SK-N-SH (cell line): ENCODE results near the gene AP2A1. TPM values are rescaled to one million over a fixed set of nuclear protein-coding genes. Genes with fewer than 3 reads are reported as not detected.

ENCODE experiments used
- CTCF ChIA-PET: fragments of 300-600, 350-600 bp; formaldehyde crosslinking; extraction: SDS; loops from one replicate; lab custom pipeline; 2021; lab: Yijun Ruan, JAX
- POLR2A ChIA-PET: fragments of 350-600 bp; sonication (Branson Sonifier 250); formaldehyde crosslinking; extraction: SDS; loops from one replicate; lab custom pipeline; 2020; ENCODE audit warnings: antibody characterized with exemption, inconsistent platforms; lab: Yijun Ruan, JAX
- DNase-seq: peaks from one replicate; pipeline ENCODE4 v3.0.0; 2012
- H2AFZ ChIP-seq: fragments of 200-600 bp; sonication (generic); 2 replicates; pipeline ENCODE4 v1.8.1; 2016; ENCODE audit warnings: antibody characterized with exemption, mild to moderate bottlenecking, low read depth
- H3F3A ChIP-seq: fragments of 200-600 bp; sonication (generic); replicated peaks from 2 replicates; pipeline ENCODE3; 2016; ENCODE audit warnings: antibody characterized with exemption, mild to moderate bottlenecking; ENCODE audit not compliant: insufficient read depth
- H3K27ac ChIP-seq, 2 experiments: fragments of 200-500 bp in 1 of 2; fragments of 200-600 bp in 1 of 2; sonication (Bioruptor generic) in 1 of 2; sonication (generic), shearing (Covaris generic) in 1 of 2; 2 replicates each; pipeline versions ENCODE4 v1.5.1 to v1.6.1; 2014 to 2016; ENCODE audit warnings: low read depth in 2 of 2, inconsistent platforms in 1 of 2, low read length in 1 of 2, mild to moderate bottlenecking in 1 of 2, mixed read lengths in 1 of 2
- H3K27me3 ChIP-seq: fragments of 200-600 bp; sonication (generic), shearing (Covaris generic); 2 replicates; pipeline ENCODE4 v1.6.1; 2016; ENCODE audit warnings: mixed run types; ENCODE audit not compliant: insufficient read depth
- H3K36me3 ChIP-seq, 2 experiments: fragments of 200-500 bp in 1 of 2; fragments of 200-600 bp in 1 of 2; sonication (Bioruptor generic) in 1 of 2; sonication (generic) in 1 of 2; replicated peaks in 1 of 2; 2 replicates each; pipeline versions ENCODE3 to v1.5.1; 2014 to 2016; ENCODE audit warnings: low read length in 1 of 2, mild to moderate bottlenecking in 1 of 2; ENCODE audit not compliant: insufficient read depth in 2 of 2, control insufficient read depth in 1 of 2
- H3K4me1 ChIP-seq, 2 experiments: fragments of 200-500 bp in 1 of 2; fragments of 200-600 bp in 1 of 2; sonication (Bioruptor generic) in 1 of 2; sonication (generic), shearing (Covaris generic) in 1 of 2; 2 replicates each; pipeline versions ENCODE4 v1.5.1 to v1.6.1; 2014 to 2016; ENCODE audit warnings: low read depth in 1 of 2, low read length in 1 of 2, mixed run types in 1 of 2; ENCODE audit not compliant: insufficient read depth in 2 of 2, control insufficient read depth in 1 of 2
- H3K4me2 ChIP-seq: fragments of 200-600 bp; sonication (generic), shearing (Covaris generic); 2 replicates; pipeline ENCODE4 v1.6.1; 2017; ENCODE audit warnings: mixed run types
- H3K4me3 ChIP-seq, 2 experiments: fragments of 200-500 bp in 1 of 2; fragments of 200-600 bp in 1 of 2; sonication (Bioruptor generic) in 1 of 2; sonication (generic), shearing (Covaris generic) in 1 of 2; 2 replicates each; pipeline versions ENCODE4 v1.5.1 to v1.8.1; 2014 to 2016; ENCODE audit warnings: low read depth in 2 of 2, inconsistent platforms in 1 of 2, low read length in 1 of 2, mild to moderate bottlenecking in 1 of 2, mixed read lengths in 1 of 2, moderate library complexity in 1 of 2
- H3K79me2 ChIP-seq: fragments of 200-600 bp; sonication (generic); 2 replicates; pipeline ENCODE4 v1.8.1; 2017; ENCODE audit warnings: mild to moderate bottlenecking; ENCODE audit not compliant: insufficient read depth
- H3K9ac ChIP-seq: fragments of 200-600 bp; sonication (generic); 2 replicates; pipeline ENCODE4 v1.6.1; 2017; ENCODE audit warnings: mixed run types
- H3K9me2 ChIP-seq: fragments of 200-600 bp; sonication (generic); 2 replicates; pipeline ENCODE4 v1.6.1; 2017; ENCODE audit warnings: mixed run types
- H3K9me3 ChIP-seq: fragments of 200-600 bp; sonication (generic); 2 replicates; pipeline ENCODE4 v1.6.1; 2017; ENCODE audit warnings: mixed run types, mild to moderate bottlenecking, moderate library complexity
- H4K20me1 ChIP-seq: fragments of 200-600 bp; sonication (generic); 2 replicates; pipeline ENCODE4 v1.6.1; 2017; ENCODE audit warnings: mild to moderate bottlenecking, mixed run types; ENCODE audit not compliant: insufficient read depth
- EP300 ChIP-seq, 2 experiments: IDR thresholded peaks; 2 replicates each; pipeline versions ENCODE4 v1.4.0 to v1.6.1; 2012; ENCODE audit warnings: borderline replicate concordance in 1 of 2, low read depth in 1 of 2, low read length in 1 of 2
- FOXJ3 ChIP-seq: sonication (generic); formaldehyde crosslinking; IDR thresholded peaks from 2 replicates; pipeline ENCODE4 v1.5.1; 2020; ENCODE audit warnings: mild to moderate bottlenecking, missing genetic modification reagents
- FOXM1 ChIP-seq: IDR thresholded peaks from 2 replicates; pipeline ENCODE4 v1.4.0; 2012; ENCODE audit warnings: low read depth, mild to moderate bottlenecking
- GABPA ChIP-seq: IDR thresholded peaks from 2 replicates; pipeline ENCODE4 v1.4.0; 2012; ENCODE audit warnings: low read depth, mild to moderate bottlenecking
- GATA2 ChIP-seq: sonication (generic); formaldehyde crosslinking; IDR thresholded peaks from 2 replicates; pipeline ENCODE4 v1.5.0; 2020; ENCODE audit warnings: mild to moderate bottlenecking, missing genetic modification reagents
- MEF2A ChIP-seq: IDR thresholded peaks from 2 replicates; pipeline ENCODE4 v1.4.0; 2012; ENCODE audit warnings: low read depth, borderline replicate concordance
- RFX5 ChIP-seq: IDR thresholded peaks from 2 replicates; pipeline ENCODE4 v1.6.1; 2012; ENCODE audit warnings: mild to moderate bottlenecking, improper control_type of control experiment, low read length
- SIN3A ChIP-seq: IDR thresholded peaks from 2 replicates; pipeline ENCODE4 v1.6.1; 2012; ENCODE audit warnings: low read depth, mild to moderate bottlenecking, low read length, moderate library complexity, borderline replicate concordance
- SMC3 ChIP-seq: IDR thresholded peaks from 2 replicates; pipeline ENCODE4 v1.6.1; 2012; ENCODE audit warnings: low read depth, low read length, improper control_type of control experiment
- TAF1 ChIP-seq: IDR thresholded peaks from 2 replicates; pipeline ENCODE4 v1.6.1; 2012; ENCODE audit warnings: low read depth, mild to moderate bottlenecking, low read length, moderate library complexity, borderline replicate concordance
- YY1 ChIP-seq: IDR thresholded peaks from 2 replicates; pipeline ENCODE4 v1.4.0; 2012; ENCODE audit warnings: low read depth, mild to moderate bottlenecking
- WGBS: methylation state at CpG from one replicate; pipeline ENCODE4 v1.1.6; 2017; ENCODE audit warnings: low lambda C conversion rate; 5-methylcytosine and 5-hydroxymethylcytosine counted together
- polyA plus RNA-seq, 3 experiments: library from polyadenylated mRNA; depleted of rRNA; stranded (reverse); fragments of >200 nt; gene quantifications; 2 replicates each; pipeline ENCODE4 v1.2.3, GENCODE V29; 2012
- TF ChIP-seq, protein P1 (sequence below): IDR thresholded peaks from 2 replicates; pipeline ENCODE4 v1.6.1; 2012; ENCODE audit warnings: mild to moderate bottlenecking, low read depth, low read length, moderate library complexity
- TF ChIP-seq, protein P2 (sequence below): fragments of 150-350 bp; IDR thresholded peaks from 2 replicates; pipeline ENCODE4 v1.6.1; 2017; ENCODE audit warnings: antibody characterized with exemption, low read length, low read depth, borderline replicate concordance

The AP2A1 gene
- polyA plus RNA-seq, 1 of the 3 experiments (the other 2 are of a cell fraction): 74.8 TPM

DNA sequence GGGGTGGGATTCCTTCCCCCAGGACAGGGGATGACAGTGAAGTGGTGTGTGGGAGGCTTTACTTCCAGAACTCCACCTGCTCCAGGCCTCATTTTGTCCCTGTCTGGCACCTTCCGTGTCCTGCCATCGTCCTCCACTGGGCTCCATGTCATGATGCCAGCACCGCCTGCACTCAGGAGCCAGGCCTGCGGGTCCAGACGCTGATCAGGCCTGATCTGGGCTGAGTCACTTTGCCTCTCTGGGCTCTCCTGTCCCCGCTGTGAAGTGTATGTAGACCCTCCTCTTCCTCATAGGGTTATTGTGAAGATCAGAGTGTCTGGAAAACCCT lies 36.7 kb downstream of the AP2A1 start:
- Histone ChIP-seq H3K9me2 (no peaks in the 10 kb centered on the region), H3K27ac (peak overlapping the region in 1 of 2 experiments; percentile 7; a peak in 1 of 4 replicates), H2AFZ (no peak overlapping the region), H3K9ac (no peak overlapping the region), H3K4me3 (no peak overlapping the region), H3K4me2 (no peak overlapping the region), H3K27me3 (no peaks in the 10 kb centered on the region), H3K4me1 (peaks cover 0 to 17% of the 10 kb centered on the region in 2 experiments; a peak in 1 of 4 replicates), H3K79me2 (no peaks in the 10 kb centered on the region), H3K36me3 (peaks cover 15 to 31% of the 10 kb centered on the region in 2 experiments), H3F3A (peaks cover 16% of the 10 kb centered on the region), H3K9me3 (no peaks in the 10 kb centered on the region), H4K20me1 (peaks cover 3% of the 10 kb centered on the region; the same call in 1 of the 2 replicates)
- ChIA-PET POLR2A (no interaction called here), CTCF (no interaction called here)
- TF ChIP-seq YY1 (no peak), FOXM1 (no peak), GABPA (no peak), SMC3 (no peak), MEF2A (no peak), TAF1 (no peak), EP300 (IDR thresholded peaks at IDR 0.05; ENCODE audit: borderline replicate concordance in 1 of 2, low read depth in 1 of 2, low read length in 1 of 2) (no peak), FOXJ3 (CRISPR knock-in tag) (no peak), GATA2 (CRISPR knock-in tag) (no peak), RFX5 (no peak)
- TF ChIP-seq, protein P1, sequence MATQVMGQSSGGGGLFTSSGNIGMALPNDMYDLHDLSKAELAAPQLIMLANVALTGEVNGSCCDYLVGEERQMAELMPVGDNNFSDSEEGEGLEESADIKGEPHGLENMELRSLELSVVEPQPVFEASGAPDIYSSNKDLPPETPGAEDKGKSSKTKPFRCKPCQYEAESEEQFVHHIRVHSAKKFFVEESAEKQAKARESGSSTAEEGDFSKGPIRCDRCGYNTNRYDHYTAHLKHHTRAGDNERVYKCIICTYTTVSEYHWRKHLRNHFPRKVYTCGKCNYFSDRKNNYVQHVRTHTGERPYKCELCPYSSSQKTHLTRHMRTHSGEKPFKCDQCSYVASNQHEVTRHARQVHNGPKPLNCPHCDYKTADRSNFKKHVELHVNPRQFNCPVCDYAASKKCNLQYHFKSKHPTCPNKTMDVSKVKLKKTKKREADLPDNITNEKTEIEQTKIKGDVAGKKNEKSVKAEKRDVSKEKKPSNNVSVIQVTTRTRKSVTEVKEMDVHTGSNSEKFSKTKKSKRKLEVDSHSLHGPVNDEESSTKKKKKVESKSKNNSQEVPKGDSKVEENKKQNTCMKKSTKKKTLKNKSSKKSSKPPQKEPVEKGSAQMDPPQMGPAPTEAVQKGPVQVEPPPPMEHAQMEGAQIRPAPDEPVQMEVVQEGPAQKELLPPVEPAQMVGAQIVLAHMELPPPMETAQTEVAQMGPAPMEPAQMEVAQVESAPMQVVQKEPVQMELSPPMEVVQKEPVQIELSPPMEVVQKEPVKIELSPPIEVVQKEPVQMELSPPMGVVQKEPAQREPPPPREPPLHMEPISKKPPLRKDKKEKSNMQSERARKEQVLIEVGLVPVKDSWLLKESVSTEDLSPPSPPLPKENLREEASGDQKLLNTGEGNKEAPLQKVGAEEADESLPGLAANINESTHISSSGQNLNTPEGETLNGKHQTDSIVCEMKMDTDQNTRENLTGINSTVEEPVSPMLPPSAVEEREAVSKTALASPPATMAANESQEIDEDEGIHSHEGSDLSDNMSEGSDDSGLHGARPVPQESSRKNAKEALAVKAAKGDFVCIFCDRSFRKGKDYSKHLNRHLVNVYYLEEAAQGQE: no peak
- 95% methylated on average over 4 of the region's 6 CpGs for WGBS
- no peak for DNase-seq

DNA sequence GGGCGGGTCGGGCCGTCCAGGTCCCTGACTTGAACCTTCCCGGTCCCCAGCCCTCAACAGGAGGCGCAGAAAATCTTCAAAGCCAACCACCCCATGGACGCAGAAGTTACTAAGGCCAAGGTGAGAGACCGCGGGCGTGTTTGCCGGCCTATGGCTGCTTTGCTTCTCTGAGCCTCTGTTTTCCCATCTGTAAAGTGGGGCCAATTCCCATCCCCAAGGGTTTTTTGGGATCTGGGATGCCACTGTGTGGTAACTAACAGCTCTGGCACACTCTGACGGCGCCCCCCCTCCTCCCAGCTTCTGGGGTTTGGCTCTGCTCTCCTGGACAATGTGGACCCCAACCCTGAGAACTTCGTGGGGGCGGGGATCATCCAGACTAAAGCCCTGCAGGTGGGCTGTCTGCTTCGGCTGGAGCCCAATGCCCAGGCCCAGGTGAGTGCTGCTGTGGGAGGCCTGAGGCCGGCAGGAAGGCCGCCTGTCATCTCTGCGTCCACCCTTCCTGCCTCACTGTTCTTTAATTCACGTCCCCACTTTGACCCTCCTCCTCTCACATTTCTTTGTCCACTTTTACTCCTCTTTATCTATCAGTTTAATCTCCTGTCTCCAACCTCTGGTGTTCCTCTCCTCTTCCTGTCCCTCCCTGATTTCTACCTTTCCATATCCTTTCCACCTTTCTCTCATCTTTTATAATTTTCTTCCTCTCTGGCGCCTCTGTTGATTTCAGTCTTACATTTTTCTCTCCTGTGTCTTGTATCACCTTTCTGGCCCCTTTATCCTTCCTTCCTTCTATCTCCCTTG lies 39.2 kb downstream of the AP2A1 start:
- DNase-seq: no peak
- H3K9me2 ChIP-seq: no peaks in the 10 kb centered on the region
- H3K4me3 ChIP-seq: no peak overlapping the region
- H3K9me3 ChIP-seq: no peaks in the 10 kb centered on the region
- WGBS: 93% methylated on average over 18 of the region's 20 CpGs
- H3K9ac ChIP-seq: no peak overlapping the region
- no peak overlapping the region for H3K4me2 ChIP-seq
- H3K27me3 ChIP-seq: no peaks in the 10 kb centered on the region
- peaks cover 20% of the 10 kb centered on the region for H3F3A ChIP-seq
- peaks cover 7 to 28% of the 10 kb centered on the region in 2 experiments; a peak in 3 of 4 replicates for H3K4me1 ChIP-seq
- ChIA-PET POLR2A (interaction anchor here (1.0 kb wide), 1 partner anchor 8 kb away, joined by 3 read pairs; no protein-coding TSS in a partner anchor), CTCF (no interaction called here)
- peaks cover 8 to 23% of the 10 kb centered on the region in 2 experiments for H3K36me3 ChIP-seq
- peaks cover 4% of the 10 kb centered on the region; the same call in 1 of the 2 replicates for H4K20me1 ChIP-seq
- no peak overlapping the region for H3K27ac ChIP-seq
- H3K79me2 ChIP-seq: no peaks in the 10 kb centered on the region
- no peak overlapping the region for H2AFZ ChIP-seq
- TF ChIP-seq, protein P2, sequence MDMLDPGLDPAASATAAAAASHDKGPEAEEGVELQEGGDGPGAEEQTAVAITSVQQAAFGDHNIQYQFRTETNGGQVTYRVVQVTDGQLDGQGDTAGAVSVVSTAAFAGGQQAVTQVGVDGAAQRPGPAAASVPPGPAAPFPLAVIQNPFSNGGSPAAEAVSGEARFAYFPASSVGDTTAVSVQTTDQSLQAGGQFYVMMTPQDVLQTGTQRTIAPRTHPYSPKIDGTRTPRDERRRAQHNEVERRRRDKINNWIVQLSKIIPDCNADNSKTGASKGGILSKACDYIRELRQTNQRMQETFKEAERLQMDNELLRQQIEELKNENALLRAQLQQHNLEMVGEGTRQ: no peak
- TF ChIP-seq SIN3A: no peak
